ENCODE measurements around the gene TUBB.
"Not testable (repeated sequence)": the region's sequence is repeated elsewhere in the genome, so short reads cannot be mapped to it uniquely, and the experiment has no call there.

Gene TUBB

DNA sequence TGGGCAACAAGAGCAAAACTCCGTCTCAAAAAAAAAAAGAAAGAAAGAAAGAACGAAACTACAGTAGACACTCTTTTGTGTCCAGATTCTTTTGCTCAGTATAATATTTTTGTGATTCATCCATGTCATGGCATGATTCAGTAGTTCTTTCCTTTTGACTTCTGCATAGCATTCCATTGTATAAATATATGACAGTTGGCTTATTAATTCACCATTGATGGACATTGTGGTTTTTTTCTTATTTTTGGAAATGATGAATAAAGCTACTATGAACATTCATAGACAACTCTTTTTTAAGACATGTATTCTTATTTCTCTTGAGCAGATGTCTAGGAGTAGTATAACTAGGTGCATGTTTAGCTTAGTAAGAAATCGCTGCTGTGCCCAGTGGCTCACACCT, 34.5 kb downstream of the TUBB start:
- ChIA-PET CTCF (interaction anchor here (1.5 kb wide), 1 partner anchor 8 kb away, joined by 10 read pairs; no protein-coding TSS in a partner anchor), POLR2A (no interaction called here)
- no peak for TF ChIP-seq BHLHE40 (IDR thresholded peaks at IDR 0.05; ENCODE audit: borderline replicate concordance)
- no peak for TF ChIP-seq NFRKB (IDR thresholded peaks at IDR 0.05)
- no peak for TF ChIP-seq CTBP1 (IDR thresholded peaks at IDR 0.05; ENCODE audit: borderline replicate concordance)
- no peak for TF ChIP-seq TARDBP (IDR thresholded peaks at IDR 0.05)
- TF ChIP-seq ELF4 (IDR thresholded peaks at IDR 0.05), result no peak
- TF ChIP-seq FOXK2 (IDR thresholded peaks at IDR 0.05), result no peak
- TF ChIP-seq L3MBTL2 (conservative IDR thresholded peaks at IDR 0.05), result no peak
- no peak for TF ChIP-seq ZNF384 (IDR thresholded peaks at IDR 0.05)
- no peak for TF ChIP-seq ARNT (IDR thresholded peaks at IDR 0.05)
- no peak for TF ChIP-seq FOXM1 (IDR thresholded peaks at IDR 0.05; ENCODE audit: borderline replicate concordance)
- TF ChIP-seq, protein P1, sequence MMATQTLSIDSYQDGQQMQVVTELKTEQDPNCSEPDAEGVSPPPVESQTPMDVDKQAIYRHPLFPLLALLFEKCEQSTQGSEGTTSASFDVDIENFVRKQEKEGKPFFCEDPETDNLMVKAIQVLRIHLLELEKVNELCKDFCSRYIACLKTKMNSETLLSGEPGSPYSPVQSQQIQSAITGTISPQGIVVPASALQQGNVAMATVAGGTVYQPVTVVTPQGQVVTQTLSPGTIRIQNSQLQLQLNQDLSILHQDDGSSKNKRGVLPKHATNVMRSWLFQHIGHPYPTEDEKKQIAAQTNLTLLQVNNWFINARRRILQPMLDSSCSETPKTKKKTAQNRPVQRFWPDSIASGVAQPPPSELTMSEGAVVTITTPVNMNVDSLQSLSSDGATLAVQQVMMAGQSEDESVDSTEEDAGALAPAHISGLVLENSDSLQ (IDR thresholded peaks at IDR 0.05), result no peak
- no peak for TF ChIP-seq FOXA1 (IDR thresholded peaks at IDR 0.05)
- TF ChIP-seq SP1 (IDR thresholded peaks at IDR 0.05), result no peak
- no peak for TF ChIP-seq SUZ12 (IDR thresholded peaks at IDR 0.05)
- TF ChIP-seq HDGF (IDR thresholded peaks at IDR 0.05; ENCODE audit: borderline replicate concordance), result no peak
- no peak for TF ChIP-seq LEF1 (IDR thresholded peaks at IDR 0.05; ENCODE audit: borderline replicate concordance)
- DNase-seq (ENCODE audit: extremely low spot score), result no peak

DNA sequence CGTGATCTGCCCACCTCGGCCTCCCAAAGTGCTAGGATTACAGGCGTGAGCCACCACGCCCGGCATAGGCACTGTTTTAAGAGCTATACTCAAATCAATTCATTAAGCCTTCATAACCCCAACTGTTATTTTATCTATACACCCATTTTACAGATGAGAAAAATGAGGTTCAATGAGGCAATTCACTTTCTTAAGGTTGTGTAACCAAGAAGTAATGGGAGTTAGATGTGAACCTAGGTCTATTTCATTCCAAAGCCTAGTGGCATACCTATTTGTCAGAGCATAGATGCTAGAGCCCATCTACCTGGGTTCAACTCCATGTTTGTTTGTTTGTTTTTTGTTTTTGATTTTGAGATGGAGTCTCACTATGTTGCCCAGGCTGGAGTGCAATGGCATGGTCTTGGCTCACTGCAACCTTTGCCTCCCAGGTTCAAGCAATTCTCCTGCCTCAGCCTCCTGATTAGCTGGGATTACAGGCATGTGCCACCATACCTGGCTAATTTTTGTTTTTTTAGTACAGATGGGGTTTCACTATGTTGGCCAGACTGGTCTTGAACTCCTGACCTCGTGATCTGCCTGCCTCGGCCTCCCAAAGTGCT, 36.4 kb downstream of the TUBB start:
- POLR2A ChIA-PET, result interaction anchor here (1.0 kb wide), 1 partner anchor 39 kb away, joined by 3 read pairs; the partner anchor contains the start of gene MDC1
- CTCF ChIA-PET; DNase-seq (ENCODE audit: extremely low spot score): not testable (repeated sequence)

DNA sequence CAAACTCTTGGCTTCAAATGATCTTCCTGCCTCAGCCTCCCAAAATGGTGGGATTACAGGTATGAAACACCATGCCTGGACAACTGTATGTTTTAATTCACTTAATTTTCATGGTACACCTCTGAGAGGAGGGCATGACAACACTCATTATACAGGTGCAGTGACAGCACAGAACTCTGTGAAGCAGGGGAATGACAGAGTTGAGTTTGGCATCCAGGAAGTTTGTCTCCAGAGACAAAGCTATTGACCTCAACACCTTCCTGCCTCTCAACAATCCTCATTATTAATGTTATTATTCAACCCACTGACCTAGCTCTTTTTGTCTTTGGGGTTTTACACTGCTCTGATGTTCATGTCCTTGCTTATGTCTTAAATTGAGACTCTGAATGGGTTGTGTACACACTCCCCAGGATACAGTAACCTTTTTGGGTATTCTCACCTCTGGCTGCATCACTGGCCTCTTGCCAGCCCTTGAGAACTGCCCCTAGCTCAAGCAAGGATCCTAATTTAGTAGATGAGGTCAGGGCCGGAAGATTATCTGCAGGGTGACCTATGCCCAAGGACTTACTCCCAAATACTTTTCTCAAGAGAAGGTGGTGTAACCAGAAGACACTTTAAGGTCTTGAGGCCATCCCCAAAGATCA, 37.2 kb downstream of the TUBB start:
- TF ChIP-seq FOXM1 (IDR thresholded peaks at IDR 0.05; ENCODE audit: borderline replicate concordance) (no peak), NFRKB (IDR thresholded peaks at IDR 0.05) (no peak), FOXK2 (IDR thresholded peaks at IDR 0.05) (no peak), ELF4 (IDR thresholded peaks at IDR 0.05) (no peak), L3MBTL2 (conservative IDR thresholded peaks at IDR 0.05) (no peak), SP1 (IDR thresholded peaks at IDR 0.05) (no peak)
- TF ChIP-seq, protein P1 (IDR thresholded peaks at IDR 0.05), result no peak
- ChIA-PET CTCF (no interaction called here), POLR2A (interaction anchor here (1.0 kb wide), 1 partner anchor 40 kb away, joined by 3 read pairs; the partner anchor contains the start of gene MDC1)
- no peak for DNase-seq (ENCODE audit: extremely low spot score)

DNA sequence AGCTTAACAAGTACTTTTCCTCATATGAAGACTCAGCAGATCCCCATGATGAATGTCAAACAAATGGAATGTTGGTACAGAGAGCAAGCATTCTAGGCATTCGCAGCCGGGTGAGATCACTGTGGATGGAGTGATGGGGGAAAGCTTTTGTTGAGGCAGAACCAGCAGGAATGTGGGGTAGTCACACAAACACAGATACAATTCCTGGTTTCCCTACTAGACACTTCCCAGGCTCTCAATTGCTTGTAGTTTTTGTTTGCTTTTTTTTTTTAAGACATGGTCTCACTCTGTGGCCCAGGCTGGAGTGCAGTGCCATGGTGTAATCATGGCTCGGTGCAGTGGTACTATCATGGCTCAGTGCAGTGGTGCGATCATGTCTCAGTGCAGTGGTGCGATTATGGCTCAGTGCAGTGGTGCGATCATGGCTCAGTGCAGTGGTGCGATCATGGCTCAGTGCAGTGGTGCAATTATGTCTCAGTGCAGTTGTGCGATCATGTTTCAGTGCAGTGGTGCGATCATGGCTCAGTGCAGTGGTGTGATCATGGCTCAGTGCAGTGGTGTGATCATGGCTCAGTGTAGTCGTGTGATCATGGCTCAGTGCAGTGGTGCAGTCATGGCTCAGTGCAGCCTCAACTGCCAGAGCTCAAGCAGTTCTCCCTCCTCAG, 39.6 kb downstream of the TUBB start:
- DNase-seq (ENCODE audit: extremely low spot score), result no peak
- POLR2A ChIA-PET, result no interaction called here
- TF ChIP-seq TARDBP (IDR thresholded peaks at IDR 0.05) (no peak), BHLHE40 (IDR thresholded peaks at IDR 0.05; ENCODE audit: borderline replicate concordance) (no peak), ZNF384 (IDR thresholded peaks at IDR 0.05) (no peak), FOXK2 (IDR thresholded peaks at IDR 0.05) (no peak), ARNT (IDR thresholded peaks at IDR 0.05) (no peak), SP1 (IDR thresholded peaks at IDR 0.05) (no peak), ELF4 (IDR thresholded peaks at IDR 0.05) (no peak), FOXA1 (IDR thresholded peaks at IDR 0.05) (no peak), L3MBTL2 (conservative IDR thresholded peaks at IDR 0.05) (no peak), FOXM1 (IDR thresholded peaks at IDR 0.05; ENCODE audit: borderline replicate concordance) (no peak), SUZ12 (IDR thresholded peaks at IDR 0.05) (no peak), CTBP1 (IDR thresholded peaks at IDR 0.05; ENCODE audit: borderline replicate concordance) (no peak), NFRKB (IDR thresholded peaks at IDR 0.05) (no peak), HDGF (IDR thresholded peaks at IDR 0.05; ENCODE audit: borderline replicate concordance) (no peak), LEF1 (IDR thresholded peaks at IDR 0.05; ENCODE audit: borderline replicate concordance) (no peak)
- TF ChIP-seq, protein P1 (IDR thresholded peaks at IDR 0.05), result no peak
- CTCF ChIA-PET, result no interaction called here

DNA sequence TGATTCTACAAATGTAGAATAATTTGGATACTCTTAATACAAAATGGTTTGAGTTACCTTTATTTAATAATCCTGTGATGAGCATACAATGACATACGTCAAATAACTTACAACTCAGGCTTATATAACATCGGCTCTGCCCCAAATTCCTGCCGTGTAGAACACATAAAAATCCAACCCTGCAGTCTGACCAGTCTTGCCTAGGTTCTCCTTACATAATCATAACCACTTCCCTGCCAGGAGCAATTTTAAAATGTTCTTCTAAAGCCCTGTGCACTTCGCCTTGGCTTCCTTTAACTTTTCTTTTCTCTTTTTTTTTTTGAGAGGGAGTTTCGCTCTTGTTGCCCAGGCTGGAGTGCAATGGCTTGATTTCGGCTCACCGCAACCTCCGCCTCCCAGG, 40.4 kb downstream of the TUBB start:
- no peak for DNase-seq (ENCODE audit: extremely low spot score)
- ChIA-PET POLR2A (interaction anchor here (0.8 kb wide), 1 partner anchor 9 kb away, joined by 3 read pairs; no protein-coding TSS in a partner anchor), CTCF (no interaction called here)
- TF ChIP-seq ARNT (IDR thresholded peaks at IDR 0.05), result no peak
- no peak for TF ChIP-seq FOXA1 (IDR thresholded peaks at IDR 0.05)
- TF ChIP-seq ELF4 (IDR thresholded peaks at IDR 0.05), result no peak
- TF ChIP-seq FOXM1 (IDR thresholded peaks at IDR 0.05; ENCODE audit: borderline replicate concordance), result no peak
- TF ChIP-seq FOXK2 (IDR thresholded peaks at IDR 0.05), result no peak
- TF ChIP-seq BHLHE40 (IDR thresholded peaks at IDR 0.05; ENCODE audit: borderline replicate concordance), result no peak
- TF ChIP-seq, protein P1 (IDR thresholded peaks at IDR 0.05), result no peak
- no peak for TF ChIP-seq HDGF (IDR thresholded peaks at IDR 0.05; ENCODE audit: borderline replicate concordance)
- TF ChIP-seq ZNF384 (IDR thresholded peaks at IDR 0.05), result no peak
- no peak for TF ChIP-seq NFRKB (IDR thresholded peaks at IDR 0.05)
- no peak for TF ChIP-seq L3MBTL2 (conservative IDR thresholded peaks at IDR 0.05)
- TF ChIP-seq CTBP1 (IDR thresholded peaks at IDR 0.05; ENCODE audit: borderline replicate concordance), result no peak
- TF ChIP-seq SUZ12 (IDR thresholded peaks at IDR 0.05), result no peak
- TF ChIP-seq SP1 (IDR thresholded peaks at IDR 0.05), result no peak
- no peak for TF ChIP-seq LEF1 (IDR thresholded peaks at IDR 0.05; ENCODE audit: borderline replicate concordance)
- TF ChIP-seq TARDBP (IDR thresholded peaks at IDR 0.05), result no peak

Data from HEK293T (cell line).